Measurements from ENCODE around the gene KCNK16. TPM values are rescaled to one million over a fixed set of nuclear protein-coding genes. Genes with fewer than 3 reads are reported as not detected.

Gene KCNK16
- total and polyA plus RNA-seq, 2 of the 8 experiments (the other 6 are each of a cell fraction or from before 2014, with no cell fraction given), result not detected

- TF ChIP-seq RAD21 (IDR thresholded peaks at IDR 0.05 in 1 of 2, conservative IDR thresholded peaks at IDR 0.05 in 1 of 2; ENCODE audit: low read depth in 2 of 2, low read length in 2 of 2) (no peak), POLR2A (IDR thresholded peaks at IDR 0.05; ENCODE audit: control extremely low read depth in 1 of 2, low read depth in 2 of 2, low read length in 2 of 2) (no peak), CBX8 (IDR thresholded peaks at IDR 0.05; ENCODE audit: borderline replicate concordance, low read depth, low read length) (no peak), EZH2 (IDR thresholded peaks at IDR 0.05; ENCODE audit: low read depth, low read length, severe bottlenecking) (no peak), BRCA1 (IDR thresholded peaks at IDR 0.05; ENCODE audit: low read depth, low read length) (no peak), RBBP5 (IDR thresholded peaks at IDR 0.05; ENCODE audit: borderline replicate concordance, low read depth, low read length) (no peak), HDAC2 (IDR thresholded peaks at IDR 0.05; ENCODE audit: borderline replicate concordance in 1 of 2, low read depth in 2 of 2, low read length in 2 of 2) (no peak)
Observed at GRCh38 chr6:39322306-39322850, at the start of gene KCNK16 (continued).
